A673 (cell line): ENCODE results near the gene OR2A25.

ENCODE experiments used
- EZH2 ChIP-seq: fragments of 200-600 bp; sonication (generic); IDR thresholded peaks from 2 replicates; pipeline ENCODE4 v1.6.1; 2017; ENCODE audit warnings: borderline replicate concordance, low read depth, mild to moderate bottlenecking, mixed read lengths, antibody characterized with exemption, low read length; ENCODE audit not compliant: poor library complexity, severe bottlenecking
- TF ChIP-seq, protein P1 (sequence below): fragments of 300-800, 200-600 bp; sonication (generic); conservative IDR thresholded peaks from 2 replicates; pipeline ENCODE4 v1.5.1; 2017; ENCODE audit warnings: low read depth, mild to moderate bottlenecking, antibody characterized with exemption, low read length, moderate library complexity, mixed read lengths

DNA sequence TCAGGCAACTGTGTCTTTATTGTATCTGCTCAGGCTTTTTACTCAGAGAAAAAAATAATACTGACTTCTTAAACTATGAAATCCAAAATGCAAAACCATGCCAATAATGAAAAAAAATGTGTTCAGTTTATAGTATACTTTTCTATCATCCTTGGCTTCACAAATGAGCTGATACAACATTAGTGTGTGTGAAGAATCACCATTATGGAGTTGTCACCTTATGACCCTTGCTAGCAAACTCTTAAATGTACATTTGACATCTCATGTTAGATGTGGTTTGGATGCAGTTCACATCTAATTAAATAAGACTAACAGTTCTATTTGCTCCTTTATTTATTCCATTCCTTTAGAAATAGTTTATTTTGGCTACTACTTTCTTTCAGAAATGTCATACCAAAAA lies 35.6 kb downstream of the OR2A25 start:
- TF ChIP-seq, protein P1, sequence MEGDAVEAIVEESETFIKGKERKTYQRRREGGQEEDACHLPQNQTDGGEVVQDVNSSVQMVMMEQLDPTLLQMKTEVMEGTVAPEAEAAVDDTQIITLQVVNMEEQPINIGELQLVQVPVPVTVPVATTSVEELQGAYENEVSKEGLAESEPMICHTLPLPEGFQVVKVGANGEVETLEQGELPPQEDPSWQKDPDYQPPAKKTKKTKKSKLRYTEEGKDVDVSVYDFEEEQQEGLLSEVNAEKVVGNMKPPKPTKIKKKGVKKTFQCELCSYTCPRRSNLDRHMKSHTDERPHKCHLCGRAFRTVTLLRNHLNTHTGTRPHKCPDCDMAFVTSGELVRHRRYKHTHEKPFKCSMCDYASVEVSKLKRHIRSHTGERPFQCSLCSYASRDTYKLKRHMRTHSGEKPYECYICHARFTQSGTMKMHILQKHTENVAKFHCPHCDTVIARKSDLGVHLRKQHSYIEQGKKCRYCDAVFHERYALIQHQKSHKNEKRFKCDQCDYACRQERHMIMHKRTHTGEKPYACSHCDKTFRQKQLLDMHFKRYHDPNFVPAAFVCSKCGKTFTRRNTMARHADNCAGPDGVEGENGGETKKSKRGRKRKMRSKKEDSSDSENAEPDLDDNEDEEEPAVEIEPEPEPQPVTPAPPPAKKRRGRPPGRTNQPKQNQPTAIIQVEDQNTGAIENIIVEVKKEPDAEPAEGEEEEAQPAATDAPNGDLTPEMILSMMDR: no peak
- TF ChIP-seq EZH2: no peak
